ENCODE data around the gene N4BP3.
A peak's percentile ranks its signal among the peaks of the same experiment; 100 is the strongest.

N4BP3 gene

GRCh38 chr5:178150977-178151734, 37.8 kb downstream of the N4BP3 start:
- DNase-seq (ENCODE audit: low spot score): peak; percentile 37

GRCh38 chr5:178152491-178153444, 39.4 kb downstream of the N4BP3 start:
- DNase-seq (ENCODE audit: low spot score): no peak

GRCh38 chr5:178153530-178154340, 40.4 kb downstream of the N4BP3 start, which contains the start of gene NHP2:
TSS of gene NHP2 (minus strand) at chr5:178153885. CDS start at chr5:178153817, 68 bp downstream.
- DNase-seq (ENCODE audit: low spot score): peak; percentile 98

DNA sequence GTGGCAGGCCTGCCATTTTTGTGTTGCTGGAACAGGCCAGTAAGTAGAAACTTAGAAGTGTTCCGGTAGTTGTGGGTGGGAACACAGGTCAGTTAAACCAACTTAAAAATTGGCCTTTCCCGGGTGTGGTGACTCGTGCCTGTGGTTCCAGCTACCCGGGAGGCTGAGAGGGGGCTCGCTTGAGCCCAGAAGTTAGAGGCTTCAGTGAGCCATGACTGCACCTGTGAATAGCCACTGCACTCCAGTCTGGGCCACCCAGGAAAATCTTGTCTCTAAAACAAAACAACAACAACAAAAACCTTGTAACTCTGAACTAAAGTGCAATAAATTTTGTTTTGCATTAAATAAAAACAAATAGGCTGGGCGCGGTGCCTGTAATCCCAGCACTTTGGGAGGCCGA, 41.7 kb downstream of the N4BP3 start:
- no peak for DNase-seq (ENCODE audit: low spot score)

DNA sequence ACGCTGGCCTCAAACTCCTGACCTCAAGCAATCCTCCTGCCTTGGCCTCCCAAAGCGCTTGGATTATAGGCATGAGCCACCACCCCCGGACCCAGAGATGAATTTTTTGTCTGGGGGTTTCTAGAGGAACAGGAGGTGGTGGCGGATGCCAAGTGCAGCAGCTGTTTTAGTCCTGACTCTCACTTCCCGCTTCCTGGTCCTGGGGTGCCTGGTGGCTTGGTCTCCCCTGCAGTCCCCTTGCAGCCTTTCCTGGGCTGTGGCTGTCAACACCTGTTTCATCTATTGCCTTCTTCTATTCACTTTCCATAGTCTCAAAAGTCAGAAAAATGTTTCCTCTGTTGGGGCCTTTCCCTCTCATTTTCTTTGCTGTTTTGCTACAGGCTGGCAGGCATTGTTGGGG, 46.8 kb downstream of the N4BP3 start:
- DNase-seq (ENCODE audit: low spot score): no peak

GRCh38 chr5:178162481-178162880, 49.1 kb downstream of the N4BP3 start:
- DNase-seq (ENCODE audit: low spot score): no peak

GRCh38 chr5:178163772-178164735, 50.7 kb downstream of the N4BP3 start:
- DNase-seq (ENCODE audit: low spot score): peak; percentile 80

DNA sequence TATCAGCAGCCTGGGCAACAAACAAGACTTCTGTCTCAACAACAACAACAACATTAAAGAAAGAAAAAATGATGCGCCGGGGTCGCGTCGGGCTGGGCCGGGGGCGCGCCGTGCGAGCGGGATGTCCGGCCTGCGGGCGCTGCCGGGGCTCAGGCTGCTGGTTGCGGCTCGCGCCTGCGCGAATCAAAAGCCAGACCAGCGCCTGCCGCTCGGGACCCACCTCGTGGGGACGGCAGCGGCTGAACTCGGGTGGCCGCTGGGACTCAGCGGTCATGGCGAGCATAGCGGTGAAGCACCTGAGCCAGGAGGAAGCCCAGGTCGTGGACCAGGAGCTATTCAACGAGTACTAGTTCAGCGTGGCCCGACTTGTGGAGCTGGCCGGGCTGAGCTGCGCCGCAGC, 52.2 kb downstream of the N4BP3 start:
- DNase-seq (ENCODE audit: low spot score): no peak

DNA sequence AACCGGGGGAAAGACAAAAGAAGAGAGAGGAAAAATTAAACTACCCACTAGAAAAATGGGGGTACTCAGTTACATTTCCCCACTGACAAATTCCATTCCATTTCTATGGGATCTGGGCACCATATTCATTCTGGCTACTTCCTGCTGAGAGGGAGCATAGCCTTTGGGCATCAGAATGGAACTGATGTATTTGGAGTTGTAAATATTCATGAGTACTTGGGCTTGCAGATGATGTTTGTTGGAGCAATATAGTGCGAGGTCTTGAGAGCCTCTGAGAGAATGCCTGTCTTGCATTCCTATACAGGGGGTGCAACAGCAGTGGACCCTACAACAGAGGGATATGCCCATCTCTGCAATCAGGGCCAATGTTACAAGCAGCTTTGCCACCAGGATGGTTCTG, 57.1 kb downstream of the N4BP3 start:
- DNase-seq (ENCODE audit: low spot score): no peak

DNA sequence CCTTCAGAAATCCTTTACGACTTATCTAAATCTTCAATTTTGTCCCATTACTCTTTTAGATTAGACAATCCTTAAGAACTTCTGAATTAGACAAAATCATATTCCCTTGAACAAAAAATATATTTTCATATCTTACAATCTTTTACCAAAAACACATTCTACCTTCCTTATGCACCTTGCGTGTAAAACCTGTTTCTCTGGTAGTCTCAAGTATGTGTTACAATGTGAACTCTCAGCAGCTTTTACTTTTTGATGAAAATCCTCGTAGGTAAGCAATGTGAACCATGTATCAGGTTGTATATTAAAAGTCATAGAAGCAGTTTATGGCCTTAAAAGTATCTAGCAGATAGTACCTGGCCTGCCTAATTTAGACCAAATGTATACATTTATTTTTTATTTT, 61.1 kb downstream of the N4BP3 start:
- DNase-seq (ENCODE audit: low spot score): no peak

Measured in RKO (cell line).